AG04450 (cell line): ENCODE data around the gene CHIT1. TPM values are rescaled to one million over a fixed set of nuclear protein-coding genes. Genes with fewer than 3 reads are reported as not detected.
"Not testable (repeated sequence)": the region's sequence is repeated elsewhere in the genome, so short reads cannot be mapped to it uniquely, and the experiment has no call there.

ENCODE experiments used
- CTCF ChIA-PET: fragments of 300-600, 350-600 bp; formaldehyde crosslinking; extraction: SDS; loops from one replicate; lab custom pipeline; 2022; ENCODE audit warnings: antibody characterized with exemption, inconsistent platforms; lab: Charles Lee
- POLR2A ChIA-PET: fragments of 350-600 bp; formaldehyde crosslinking; extraction: SDS; loops from one replicate; lab custom pipeline; 2021; ENCODE audit warnings: antibody characterized with exemption, inconsistent platforms; lab: Yijun Ruan, JAX
- DNase-seq: peaks from one replicate; pipeline ENCODE4 v3.0.0-alpha.2; 2011; ENCODE audit warnings: low read depth, low spot score
- H3K27ac ChIP-seq: one replicate; pipeline ENCODE4 v1.5.1; 2012; ENCODE audit warnings: low read depth, low read length, control low read depth
- H3K27me3 ChIP-seq: one replicate; pipeline ENCODE4 v1.6.0; 2012; ENCODE audit warnings: low read length; ENCODE audit not compliant: control insufficient read depth, insufficient read depth
- H3K4me3 ChIP-seq: 2 replicates; pipeline ENCODE4 v1.5.1; 2011; ENCODE audit warnings: mild to moderate bottlenecking, low read depth, low read length, control low read depth
- H3K9me3 ChIP-seq: 2 replicates; pipeline ENCODE4 v1.5.1; 2012; ENCODE audit warnings: low read length; ENCODE audit not compliant: control insufficient read depth, insufficient read depth
- CTCF ChIP-seq: IDR thresholded peaks from 2 replicates; pipeline ENCODE4 v1.5.1; 2011; ENCODE audit warnings: low read depth, low read length, control low read depth, inconsistent platforms
- polyA plus RNA-seq: library from polyadenylated mRNA; depleted of rRNA; stranded (reverse); fragments of >200 nt; gene quantifications from 2 replicates; pipeline ENCODE4 v1.2.3, GENCODE V29; 2011

The CHIT1 gene
- polyA plus RNA-seq, 1 experiment: not detected

DNA sequence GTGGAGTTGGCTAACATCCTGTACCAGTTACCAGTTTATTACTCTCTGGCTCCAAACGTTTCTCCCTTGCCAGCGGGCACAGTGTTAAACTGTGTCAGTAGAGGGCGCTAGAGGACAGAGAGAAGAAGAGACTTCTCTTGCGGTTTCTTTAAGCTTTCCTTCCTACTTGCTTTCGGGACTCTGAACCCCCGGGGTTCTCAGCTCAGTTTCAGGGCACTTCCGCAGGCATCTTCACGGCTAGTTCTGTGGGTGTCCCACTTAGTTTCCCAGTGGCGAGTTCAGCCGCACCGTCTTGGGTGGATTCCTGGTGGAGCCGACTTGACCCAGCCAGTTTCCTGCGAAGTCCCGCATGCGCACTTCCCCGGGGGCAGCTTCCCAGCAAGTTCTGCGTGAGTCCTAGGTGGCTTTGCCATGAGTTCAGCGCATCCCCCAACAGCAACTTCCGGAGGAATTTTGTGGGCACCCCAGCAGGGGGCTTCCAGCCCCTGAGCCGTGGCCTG lies 37.9 kb upstream of the CHIT1 start:
- Histone ChIP-seq H3K9me3 (no peaks in the 10 kb centered on the region), H3K27me3 (peaks cover 16% of the 10 kb centered on the region), H3K27ac (no peak overlapping the region), H3K4me3 (peak overlapping the region; percentile 79)
- ChIA-PET CTCF (interaction anchor here (0.5 to 7.3 kb wide), 104 partner anchors 10 to 475 kb away, joined by 3 to 340 read pairs (median 6); partner anchors contain the start of genes ADORA1, CHIT1, FMOD and MYBPH), POLR2A (interaction anchor here (0.9 to 1.6 kb wide), 2 partner anchors 39 to 57 kb away, joined by 3 to 4 read pairs; no protein-coding TSS in a partner anchor)
- peak; percentile 57 for DNase-seq
- TF ChIP-seq CTCF: peak; percentile 97

DNA sequence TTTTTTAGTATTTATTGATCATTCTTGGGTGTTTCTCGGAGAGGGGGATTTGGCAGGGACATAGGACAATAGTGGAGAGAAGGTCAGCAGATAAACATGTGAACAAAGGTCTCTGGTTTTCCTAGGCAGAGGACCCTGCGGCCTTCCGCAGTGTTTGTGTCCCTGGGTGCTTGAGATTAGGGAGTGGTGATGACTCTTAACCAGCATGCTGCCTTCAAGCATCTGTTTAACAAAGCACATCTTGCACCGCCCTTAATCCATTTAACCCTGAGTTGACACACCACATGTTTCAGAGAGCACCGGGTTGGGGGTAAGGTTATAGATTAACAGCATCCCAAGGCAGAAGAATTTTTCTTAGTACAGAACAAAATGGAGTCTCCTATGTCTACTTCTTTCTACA lies 36.7 kb upstream of the CHIT1 start:
- CTCF ChIA-PET: interaction anchor here (1.2 to 7.3 kb wide), 10 partner anchors 24 to 379 kb away, joined by 3 to 340 read pairs (median 10); partner anchors contain the start of genes ADORA1 and MYBPH
- peaks cover 12% of the 10 kb centered on the region for H3K27me3 ChIP-seq
- H3K27ac ChIP-seq, H3K4me3 ChIP-seq, DNase-seq, POLR2A ChIA-PET, H3K9me3 ChIP-seq: not testable (repeated sequence)

- no peak for TF ChIP-seq CTCF
- CTCF ChIA-PET: interaction anchor here (0.5 to 2.8 kb wide), 3 partner anchors 148 to 504 kb away, joined by 3 to 11 read pairs (median 6); partner anchors contain the start of gene TMEM183A
- Histone ChIP-seq H3K27me3 (peaks cover 10% of the 10 kb centered on the region), H3K4me3 (no peak overlapping the region), H3K9me3 (no peaks in the 10 kb centered on the region), H3K27ac (no peak overlapping the region)
- no peak for DNase-seq
- POLR2A ChIA-PET: no interaction called here
Observed at GRCh38 chr1:203265541-203265940, 36.1 kb upstream of the CHIT1 start.

DNA sequence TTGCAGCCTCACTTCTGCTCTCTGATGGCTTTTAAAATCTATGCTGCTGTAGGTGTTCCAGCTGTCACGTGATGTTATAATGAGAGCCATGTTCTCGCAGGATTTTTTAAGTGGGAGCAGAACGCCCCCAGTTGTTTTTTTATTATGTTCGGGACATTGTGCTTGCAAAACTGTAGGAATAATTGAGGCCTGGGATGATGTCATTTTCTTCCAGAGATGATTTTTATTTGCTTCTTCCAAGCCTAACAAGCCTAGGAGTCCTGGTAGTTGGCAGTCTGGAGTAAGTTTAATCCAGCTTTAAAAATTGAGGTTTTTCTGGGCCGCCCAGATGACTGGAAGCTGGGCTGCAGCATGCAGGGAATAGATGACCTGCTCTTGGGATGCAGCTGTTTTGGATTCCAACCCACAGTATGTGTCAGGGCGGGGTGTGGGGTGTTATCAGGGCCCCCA lies 34.6 kb upstream of the CHIT1 start:
- Histone ChIP-seq H3K9me3 (no peaks in the 10 kb centered on the region), H3K27me3 (peaks cover 7% of the 10 kb centered on the region), H3K4me3 (no peak overlapping the region), H3K27ac (no peak overlapping the region)
- no peak for TF ChIP-seq CTCF
- POLR2A ChIA-PET: interaction anchor here (0.6 kb wide), 1 partner anchor 40 kb away, joined by 3 read pairs; no protein-coding TSS in a partner anchor
- DNase-seq: no peak
- CTCF ChIA-PET: interaction anchor here (0.6 to 2.8 kb wide), 4 partner anchors 9 to 224 kb away, joined by 3 to 11 read pairs (median 4); no protein-coding TSS in a partner anchor

GRCh38 chr1:203263496-203263895 lies 34.0 kb upstream of the CHIT1 start:
- no peak for DNase-seq
- no peak overlapping the region for H3K27ac ChIP-seq
- POLR2A ChIA-PET: no interaction called here
- H3K4me3 ChIP-seq: no peak overlapping the region
- H3K27me3 ChIP-seq: peaks cover 7% of the 10 kb centered on the region
- no peaks in the 10 kb centered on the region for H3K9me3 ChIP-seq
- TF ChIP-seq CTCF: no peak
- CTCF ChIA-PET: interaction anchor here (0.6 to 2.8 kb wide), 4 partner anchors 143 to 648 kb away, joined by 3 to 11 read pairs (median 4); no protein-coding TSS in a partner anchor

DNA sequence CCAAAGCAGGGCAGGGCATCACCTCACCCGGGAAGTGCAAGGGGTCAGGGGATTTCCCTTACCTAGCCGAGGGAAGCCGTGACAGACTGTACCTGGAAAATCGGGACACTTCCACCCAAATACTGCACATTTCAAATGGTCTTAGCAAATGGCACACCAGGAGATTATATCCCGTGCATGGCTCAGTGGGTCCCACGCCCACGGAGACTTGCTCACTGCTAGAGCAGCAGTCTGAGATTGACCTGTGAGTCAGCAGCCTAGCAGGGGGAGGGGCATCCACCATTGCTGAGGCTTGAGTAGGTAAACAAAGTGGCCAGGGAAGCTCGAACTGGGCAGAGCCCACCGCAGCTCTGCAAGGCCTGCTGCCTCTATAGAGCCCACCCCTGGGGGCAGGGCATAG lies 27.2 kb upstream of the CHIT1 start:
- H3K4me3 ChIP-seq, POLR2A ChIA-PET, DNase-seq, H3K27me3 ChIP-seq, H3K9me3 ChIP-seq, H3K27ac ChIP-seq: not testable (repeated sequence)
- CTCF ChIA-PET: interaction anchor here (1.2 to 1.8 kb wide), 2 partner anchors 11 to 40 kb away, joined by 3 to 9 read pairs; no protein-coding TSS in a partner anchor

DNA sequence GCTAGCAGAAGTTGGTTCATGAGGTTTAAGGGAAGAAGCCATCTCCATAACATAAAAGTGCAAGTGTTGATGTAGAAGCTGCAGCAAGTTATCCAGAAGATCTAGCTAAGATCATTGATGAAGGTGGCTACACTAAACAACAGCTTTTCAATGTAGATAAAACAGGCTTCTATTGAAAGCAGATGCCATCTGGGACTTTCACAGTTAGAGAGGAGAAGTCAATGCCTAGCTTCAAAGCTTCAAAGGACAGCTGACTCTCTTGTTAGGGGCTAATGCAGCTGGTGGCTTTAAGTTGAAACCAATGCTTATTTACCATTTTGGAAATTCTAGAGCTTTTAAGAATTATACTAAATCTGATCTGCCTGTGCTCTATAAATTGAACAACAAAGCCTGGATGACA lies 25.3 kb upstream of the CHIT1 start:
- H3K27ac ChIP-seq, H3K27me3 ChIP-seq, POLR2A ChIA-PET, DNase-seq, H3K4me3 ChIP-seq, H3K9me3 ChIP-seq: not testable (repeated sequence)
- CTCF ChIA-PET: interaction anchor here (1.3 to 2.1 kb wide), 2 partner anchors 13 to 18 kb away, joined by 5 to 26 read pairs; no protein-coding TSS in a partner anchor
